NCI-H345 treated with DMSO at 0.1 percent for 48 hours (cell line): ENCODE data around the gene KIAA1217.

Experiments
- DNase-seq: peaks from one replicate; lab custom pipeline; 2025; ENCODE audit not compliant: unreplicated experiment; lab: John Stamatoyannopoulos, UW

KIAA1217 gene

DNA sequence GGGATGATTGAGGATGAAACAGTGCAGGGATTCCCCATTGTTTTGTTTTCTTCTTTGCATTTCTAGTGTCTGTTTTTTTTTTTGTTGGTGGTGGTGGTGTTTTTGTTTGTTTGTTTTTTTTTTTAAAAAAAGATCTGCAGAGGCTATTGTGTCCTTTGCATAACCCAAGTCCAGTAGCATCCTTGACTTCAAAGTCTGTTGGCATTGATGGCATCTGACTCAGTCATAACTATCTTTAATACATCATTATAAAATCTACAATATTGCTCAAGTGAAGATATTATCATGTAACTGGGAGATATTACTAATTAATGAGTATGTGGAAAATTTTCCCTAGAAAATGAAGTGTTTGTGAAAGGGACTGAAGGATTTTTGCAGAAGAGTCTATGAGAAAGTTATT, 70.2 kb downstream of the KIAA1217 start:
- DNase-seq, result no peak

- no peak for DNase-seq
Measured at GRCh38 chr10:24287559-24288195, 78.7 kb downstream of the KIAA1217 start.

DNA sequence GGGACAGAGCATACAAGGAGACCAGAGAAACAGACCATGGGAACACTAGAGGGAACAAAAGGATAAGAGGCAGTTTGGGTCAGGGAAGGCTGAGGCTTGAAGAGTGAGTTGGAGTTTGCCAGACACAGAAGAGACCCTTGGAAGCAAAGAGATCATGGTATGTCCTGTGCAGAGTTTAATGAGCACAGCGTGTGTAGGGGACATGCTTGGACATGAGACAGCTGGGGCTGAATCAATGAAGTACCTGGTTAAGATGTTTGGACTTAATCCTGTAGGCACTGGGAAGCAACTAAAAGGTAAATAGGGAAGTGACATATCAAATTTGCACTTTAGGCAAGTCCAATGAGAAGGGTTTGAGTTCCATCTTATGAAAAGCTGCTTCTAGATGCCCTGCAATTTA, 79.6 kb downstream of the KIAA1217 start:
- DNase-seq, result no peak

GRCh38 chr10:24289235-24289634, 80.3 kb downstream of the KIAA1217 start:
- DNase-seq, result no peak

- no peak for DNase-seq
Measured at GRCh38 chr10:24292304-24293293, 83.7 kb downstream of the KIAA1217 start.

DNA sequence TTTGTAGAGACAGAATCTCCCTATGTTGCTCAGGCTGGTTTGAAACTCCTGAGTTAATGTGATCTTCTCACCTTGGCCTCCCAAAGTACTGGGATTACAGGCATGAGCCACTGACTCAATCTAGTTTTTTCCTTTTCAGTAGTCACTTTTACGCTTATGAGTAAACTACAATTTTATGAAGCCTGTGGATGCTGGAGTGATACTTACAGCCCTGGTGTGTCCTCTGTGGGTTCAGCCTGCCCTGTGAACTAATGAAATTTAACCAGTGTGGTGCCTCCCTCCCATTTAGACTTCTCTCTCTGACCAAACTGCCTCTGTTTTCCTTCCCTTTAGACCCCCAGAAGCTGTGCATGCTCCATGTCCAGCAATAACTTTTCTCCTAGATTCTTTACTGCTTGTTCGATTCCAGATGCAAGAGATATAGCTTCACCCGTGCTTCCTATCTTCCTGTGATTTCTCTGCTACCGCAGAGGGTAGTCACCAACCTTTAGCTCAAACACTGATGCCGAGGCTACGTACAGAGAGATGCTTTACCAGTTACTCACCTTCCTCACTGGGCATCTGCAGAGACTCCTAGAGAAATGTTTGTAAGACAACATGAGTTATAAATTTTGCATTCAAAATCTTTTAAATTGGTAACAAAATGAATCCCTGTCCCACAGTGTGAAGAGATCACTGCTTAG, 90.8 kb downstream of the KIAA1217 start:
- DNase-seq, result no peak

DNA sequence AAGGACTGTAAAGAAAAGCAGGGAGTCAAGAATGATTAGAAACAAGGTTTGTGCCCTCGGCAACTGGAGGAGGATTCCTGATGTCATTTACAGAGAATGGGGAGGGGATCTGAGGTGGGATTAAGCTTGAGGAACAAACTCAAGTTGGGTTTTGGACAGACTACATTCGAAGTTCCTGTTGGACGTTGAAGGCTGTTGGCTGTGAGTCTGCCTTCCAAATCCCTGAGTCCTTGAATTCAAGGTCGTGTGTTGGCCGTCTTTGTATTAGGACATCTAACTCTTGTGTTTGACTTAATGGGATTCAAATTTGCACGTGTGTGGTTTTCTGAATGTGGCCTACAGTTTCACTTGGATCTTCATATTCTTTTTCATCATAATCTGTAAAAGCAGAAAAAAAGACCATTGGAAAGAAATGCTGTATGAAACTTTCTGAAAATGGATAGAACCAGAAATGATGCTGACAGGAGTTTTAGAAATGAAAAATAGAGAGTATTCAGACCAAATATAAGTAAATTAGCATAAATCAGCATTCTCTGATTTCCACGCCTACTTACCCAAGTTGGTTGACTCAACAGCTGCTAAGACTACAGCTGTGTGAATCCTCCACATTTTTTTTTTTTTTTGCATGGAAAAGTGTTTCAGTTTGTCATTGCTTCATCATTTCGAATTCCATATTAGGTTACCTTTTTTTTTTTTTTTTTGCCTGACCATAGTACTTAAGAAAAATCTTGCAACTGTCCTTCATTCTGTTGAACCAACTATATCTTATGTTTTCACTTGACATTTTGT, 94.8 kb downstream of the KIAA1217 start:
- DNase-seq, result no peak

- DNase-seq, result no peak
Measured at GRCh38 chr10:24305551-24306506, 96.9 kb downstream of the KIAA1217 start.

DNA sequence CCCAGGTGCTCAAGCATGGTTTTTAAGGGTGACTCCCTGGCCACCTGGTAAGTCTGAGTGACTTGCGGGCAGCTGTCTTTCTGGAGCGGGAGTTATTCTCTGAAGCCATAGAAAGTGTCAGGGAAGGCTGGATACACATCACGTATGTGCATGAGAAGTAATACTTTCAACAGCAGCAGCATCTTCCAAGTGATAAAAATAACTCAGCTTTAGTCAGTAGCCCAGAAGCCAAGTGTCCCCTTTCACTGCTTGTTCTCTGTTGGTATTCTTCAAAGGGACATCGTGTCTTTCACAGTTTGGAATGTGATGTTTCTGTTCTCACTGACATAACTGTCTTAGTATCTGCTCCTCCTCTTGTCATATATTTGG, 97.6 kb downstream of the KIAA1217 start:
- DNase-seq, result no peak

DNA sequence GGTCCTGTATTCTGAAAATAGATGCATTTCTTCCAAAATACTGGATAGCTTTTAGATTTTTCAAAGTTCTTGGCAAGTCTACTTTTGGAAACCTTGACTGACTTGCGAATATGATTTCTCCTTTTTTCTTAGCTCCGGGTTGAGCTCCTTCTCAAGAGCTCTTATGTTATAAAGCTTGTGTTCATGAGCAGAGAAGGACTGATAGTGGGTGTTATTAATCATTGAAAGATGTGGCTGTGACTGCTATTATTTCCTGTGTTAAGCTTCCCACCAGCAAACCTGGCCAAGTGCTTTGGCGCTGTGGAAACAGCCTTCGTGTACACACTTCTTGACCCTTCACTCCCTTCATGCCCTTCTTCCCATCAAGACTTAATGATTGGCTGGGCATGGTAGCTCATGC, 98.2 kb downstream of the KIAA1217 start:
- DNase-seq, result no peak

GRCh38 chr10:24307696-24308485, 99.0 kb downstream of the KIAA1217 start:
- no peak for DNase-seq

GRCh38 chr10:24310104-24310503, 101.2 kb downstream of the KIAA1217 start:
- DNase-seq, result no peak

DNA sequence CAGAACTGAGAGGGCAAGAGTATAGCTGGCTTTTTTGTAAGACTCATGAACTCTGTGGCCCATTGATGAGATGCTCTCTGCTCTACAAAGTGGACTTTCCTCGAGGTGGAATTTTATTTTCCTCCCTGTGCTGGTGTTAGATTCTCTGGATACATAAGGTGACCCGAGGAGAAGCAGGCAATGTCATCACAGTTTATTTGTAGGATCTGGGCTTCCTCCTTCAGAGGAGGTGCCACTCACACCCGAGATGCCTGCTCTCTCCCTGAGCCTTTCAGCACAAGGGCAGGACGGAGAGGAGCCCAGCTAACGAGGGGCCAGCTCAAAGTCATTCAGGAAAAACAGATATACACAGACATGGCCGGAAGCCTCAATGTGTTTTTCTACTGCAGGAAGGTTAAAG, 103.0 kb downstream of the KIAA1217 start:
- no peak for DNase-seq

- DNase-seq, result no peak
Measured at GRCh38 chr10:24313283-24313682, 104.3 kb downstream of the KIAA1217 start.

GRCh38 chr10:24315211-24315610, 106.3 kb downstream of the KIAA1217 start:
- no peak for DNase-seq

- no peak for DNase-seq
Measured at GRCh38 chr10:24318517-24318916, 109.6 kb downstream of the KIAA1217 start.

DNA sequence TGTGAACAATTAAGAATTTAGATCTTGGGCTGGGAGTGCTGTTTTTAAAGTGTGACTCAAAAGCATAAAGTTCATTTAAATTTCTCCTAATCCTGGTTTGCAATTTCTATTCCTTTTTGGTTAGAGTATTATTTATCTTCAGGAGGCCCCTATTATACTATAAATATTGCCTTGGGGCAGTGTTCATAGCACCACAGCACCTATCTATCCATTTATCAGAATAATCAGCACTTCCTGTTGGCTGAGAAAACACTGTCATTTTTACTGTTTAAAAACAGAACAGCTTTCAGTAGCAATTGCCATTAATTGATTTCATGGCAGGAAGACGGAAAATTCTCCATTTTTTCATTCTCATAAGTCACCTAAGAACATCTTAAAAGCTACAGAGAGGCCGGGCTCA, 111.4 kb downstream of the KIAA1217 start:
- no peak for DNase-seq

DNA sequence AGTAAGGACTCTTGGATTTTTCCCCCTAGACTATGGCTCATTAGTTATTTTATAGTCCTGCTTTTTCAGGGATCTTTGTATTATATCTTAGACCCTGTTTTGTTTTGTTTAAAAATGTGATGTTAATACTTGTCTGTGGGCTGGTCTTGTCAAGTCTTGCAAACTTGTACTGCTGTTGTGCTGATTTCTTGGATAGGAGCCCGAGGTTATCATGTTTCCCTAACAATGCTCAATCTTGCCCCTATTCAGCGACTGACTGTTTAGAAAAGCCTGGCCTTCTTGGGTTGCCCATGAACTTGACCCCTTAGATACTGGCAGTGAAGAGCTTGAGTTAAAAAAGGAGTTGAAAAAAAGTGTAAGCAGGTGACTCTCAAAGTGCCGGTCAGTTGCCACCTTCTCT, 115.7 kb downstream of the KIAA1217 start:
- DNase-seq, result no peak

DNA sequence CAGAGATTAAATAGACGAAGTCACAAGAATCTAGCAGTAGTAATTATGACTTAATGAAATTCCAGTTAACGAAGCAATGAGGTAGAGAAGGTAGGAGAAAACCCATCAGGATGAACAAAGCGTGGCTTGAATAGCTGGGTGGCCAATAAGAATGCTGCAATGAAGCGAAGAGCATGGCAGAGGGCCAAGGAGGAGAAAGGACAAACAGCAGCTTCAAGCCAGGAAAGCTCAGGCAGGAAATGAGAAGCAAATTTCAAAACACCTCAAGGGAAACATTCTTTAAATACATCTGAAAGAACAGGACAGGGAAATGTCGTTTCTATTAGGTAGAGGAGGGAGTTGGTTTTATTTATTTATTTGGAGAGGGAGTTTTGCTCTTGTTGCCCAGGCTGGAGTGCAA, 122.5 kb downstream of the KIAA1217 start:
- DNase-seq, result no peak
